Left ventricle myocardium inferior (tissue), 1 donor: Measurements from ENCODE around the gene RERE. TPM values are rescaled to one million over a fixed set of nuclear protein-coding genes. Genes with fewer than 3 reads are reported as not detected.

ENCODE experiments used
- DNase-seq: peaks from one replicate; pipeline ENCODE4 v3.0.0-alpha.2; 2020
- H3K27ac ChIP-seq: fragments of 200-600 bp; replicated peaks from 2 replicates; pipeline ENCODE4 v1.8.0; 2021
- H3K27me3 ChIP-seq: fragments of 200-600 bp; 2 replicates; pipeline ENCODE4 v1.8.0; 2021; ENCODE audit warnings: low read depth
- H3K36me3 ChIP-seq: fragments of 200-600 bp; 2 replicates; pipeline ENCODE4 v1.8.0; 2021
- H3K4me1 ChIP-seq: fragments of 200-600 bp; 2 replicates; pipeline ENCODE4 v1.8.0; 2021
- H3K4me3 ChIP-seq: fragments of 200-600 bp; 2 replicates; pipeline ENCODE4 v1.8.0; 2021; ENCODE audit warnings: mild to moderate bottlenecking, moderate library complexity
- H3K9me3 ChIP-seq: fragments of 200-600 bp; replicated peaks from 2 replicates; pipeline ENCODE4 v1.8.0; 2021
- CTCF ChIP-seq: fragments of 200-600 bp; IDR thresholded peaks from 2 replicates; pipeline ENCODE4 v1.8.0; 2021; ENCODE audit warnings: antibody characterized with exemption, mild to moderate bottlenecking, borderline replicate concordance
- intact Hi-C: fragments of 100-400 bp; cut with micrococcal nuclease; formaldehyde crosslinking; loops from one replicate; pipeline ENCODE4 v1.11.0; 2022
- total RNA-seq: library from RNA; stranded (reverse); fragmentation: NEBNext Ultra II Directional; extraction: Animal tissue kit (Norgen Biotek cat#: 25700); gene quantifications from one replicate; pipeline ENCODE4 v1.2.1, GENCODE V29; 2021
- donor health status: DM: no; HTN: yes; CAD: no; lungs with severe emphysema.

Gene RERE
- total RNA-seq, 1 donor from 2014 or later, result 141 TPM

GRCh38 chr1:8357329-8358101, 459.9 kb downstream of the RERE start:
- Histone ChIP-seq H3K27me3 (no peaks in the 10 kb centered on the region), H3K4me3 (no peak overlapping the region), H3K27ac (peak overlapping the region; percentile 87), H3K4me1 (peaks cover 77% of the 10 kb centered on the region), H3K36me3 (peaks cover 92% of the 10 kb centered on the region), H3K9me3 (no peaks in the 10 kb centered on the region)
- intact Hi-C loops, result no loop called here
- TF ChIP-seq CTCF, result no peak
- no peak for DNase-seq

- H3K27me3 ChIP-seq, result no peaks in the 10 kb centered on the region
- H3K27ac ChIP-seq, result peak overlapping the region; percentile 87
- TF ChIP-seq CTCF, result no peak
- intact Hi-C loops, result no loop called here
- H3K9me3 ChIP-seq, result no peaks in the 10 kb centered on the region
- no peak for DNase-seq
- H3K4me3 ChIP-seq, result no peak overlapping the region
- H3K4me1 ChIP-seq, result peaks cover 79% of the 10 kb centered on the region
- H3K36me3 ChIP-seq, result peaks cover 82% of the 10 kb centered on the region
Measured at GRCh38 chr1:8356256-8357209, 460.9 kb downstream of the RERE start.

GRCh38 chr1:8355439-8356255, 461.8 kb downstream of the RERE start:
- H3K27me3 ChIP-seq, result no peaks in the 10 kb centered on the region
- DNase-seq, result peak; percentile 59
- no peak overlapping the region for H3K4me3 ChIP-seq
- H3K36me3 ChIP-seq, result peaks cover 73% of the 10 kb centered on the region
- no peaks in the 10 kb centered on the region for H3K9me3 ChIP-seq
- peaks cover 83% of the 10 kb centered on the region for H3K4me1 ChIP-seq
- intact Hi-C loops, result no loop called here
- no peak for TF ChIP-seq CTCF
- peak overlapping the region; percentile 87 for H3K27ac ChIP-seq

- Histone ChIP-seq H3K9me3 (no peaks in the 10 kb centered on the region), H3K27ac (peak overlapping the region; percentile 87), H3K4me3 (no peak overlapping the region), H3K36me3 (peaks cover 57% of the 10 kb centered on the region), H3K27me3 (no peaks in the 10 kb centered on the region), H3K4me1 (peaks cover 91% of the 10 kb centered on the region)
- DNase-seq, result no peak
- intact Hi-C loops, result no loop called here
- no peak for TF ChIP-seq CTCF
Measured at GRCh38 chr1:8354038-8354437, 463.4 kb downstream of the RERE start.
